Ectodermal cell (in vitro differentiated cells): ENCODE results near the gene POLA2. TPM values are rescaled to one million over a fixed set of nuclear protein-coding genes. Genes with fewer than 3 reads are reported as not detected.

Experiments used
- H3K27ac ChIP-seq: 2 replicates; pipeline ENCODE4 v1.7.0; 2013; ENCODE audit warnings: mild to moderate bottlenecking, low read depth, low read length; ENCODE audit not compliant: insufficient read depth, poor library complexity, severe bottlenecking
- H3K27me3 ChIP-seq: 2 replicates; pipeline ENCODE4 v1.7.0; 2013; ENCODE audit warnings: mild to moderate bottlenecking, low read length; ENCODE audit not compliant: insufficient read depth, control insufficient read depth, poor library complexity, severe bottlenecking
- H3K36me3 ChIP-seq: one replicate; pipeline ENCODE4 v1.7.0; 2013; ENCODE audit warnings: low read length; ENCODE audit not compliant: control insufficient read depth, insufficient read depth
- H3K4me1 ChIP-seq: one replicate; pipeline ENCODE4 v1.7.0; 2013; ENCODE audit warnings: low read length; ENCODE audit not compliant: control insufficient read depth, insufficient read depth
- H3K4me3 ChIP-seq: 2 replicates; pipeline ENCODE4 v1.7.0; 2013; ENCODE audit warnings: low read depth, low read length, control low read depth; ENCODE audit not compliant: insufficient read depth
- H3K9me3 ChIP-seq: 2 replicates; pipeline ENCODE4 v1.7.0; 2013; ENCODE audit warnings: mild to moderate bottlenecking, low read length, moderate library complexity; ENCODE audit not compliant: control insufficient read depth
- WGBS, 2 experiments: methylation state at CpG; one replicate each; pipeline ENCODE4 v1.1.7; 2013; ENCODE audit warnings: missing lambda C conversion rate in 2 of 2; 5-methylcytosine and 5-hydroxymethylcytosine counted together
- polyA plus RNA-seq, 4 experiments: library from polyadenylated mRNA; stranded (reverse); fragments of 50-300 nt; gene quantifications; one replicate each; pipeline ENCODE4 v1.2.3, GENCODE V29; 2013

POLA2 gene, protein sequence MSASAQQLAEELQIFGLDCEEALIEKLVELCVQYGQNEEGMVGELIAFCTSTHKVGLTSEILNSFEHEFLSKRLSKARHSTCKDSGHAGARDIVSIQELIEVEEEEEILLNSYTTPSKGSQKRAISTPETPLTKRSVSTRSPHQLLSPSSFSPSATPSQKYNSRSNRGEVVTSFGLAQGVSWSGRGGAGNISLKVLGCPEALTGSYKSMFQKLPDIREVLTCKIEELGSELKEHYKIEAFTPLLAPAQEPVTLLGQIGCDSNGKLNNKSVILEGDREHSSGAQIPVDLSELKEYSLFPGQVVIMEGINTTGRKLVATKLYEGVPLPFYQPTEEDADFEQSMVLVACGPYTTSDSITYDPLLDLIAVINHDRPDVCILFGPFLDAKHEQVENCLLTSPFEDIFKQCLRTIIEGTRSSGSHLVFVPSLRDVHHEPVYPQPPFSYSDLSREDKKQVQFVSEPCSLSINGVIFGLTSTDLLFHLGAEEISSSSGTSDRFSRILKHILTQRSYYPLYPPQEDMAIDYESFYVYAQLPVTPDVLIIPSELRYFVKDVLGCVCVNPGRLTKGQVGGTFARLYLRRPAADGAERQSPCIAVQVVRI
- 57.7 TPM for polyA plus RNA-seq (2013, experiment 1 of 4)
- 47.1 TPM for polyA plus RNA-seq (2013, experiment 2 of 4)
- polyA plus RNA-seq (2013, experiment 3 of 4), result 38.8 TPM
- polyA plus RNA-seq (2013, experiment 4 of 4), result 39.2 TPM

- Histone ChIP-seq H3K4me3 (peak within 1 kb of the TSS; percentile 91), H3K9me3 (no peaks in the 10 kb centered on the region), H3K4me1 (no peaks in the 10 kb centered on the region), H3K36me3 (peaks cover 4% of the 10 kb centered on the region), H3K27ac (no peak within 1 kb of the TSS), H3K27me3 (no peaks in the 10 kb centered on the region)
- 0 to 1% methylated on average over 66 of the region's 66 CpGs for WGBS, 2 experiments
These were observed at the start of gene POLA2 for GRCh38 chr11:65261591-65262380. POLA2 (plus strand) TSS chr11:65261962; CDS start chr11:65262293, 331 bp downstream.

DNA sequence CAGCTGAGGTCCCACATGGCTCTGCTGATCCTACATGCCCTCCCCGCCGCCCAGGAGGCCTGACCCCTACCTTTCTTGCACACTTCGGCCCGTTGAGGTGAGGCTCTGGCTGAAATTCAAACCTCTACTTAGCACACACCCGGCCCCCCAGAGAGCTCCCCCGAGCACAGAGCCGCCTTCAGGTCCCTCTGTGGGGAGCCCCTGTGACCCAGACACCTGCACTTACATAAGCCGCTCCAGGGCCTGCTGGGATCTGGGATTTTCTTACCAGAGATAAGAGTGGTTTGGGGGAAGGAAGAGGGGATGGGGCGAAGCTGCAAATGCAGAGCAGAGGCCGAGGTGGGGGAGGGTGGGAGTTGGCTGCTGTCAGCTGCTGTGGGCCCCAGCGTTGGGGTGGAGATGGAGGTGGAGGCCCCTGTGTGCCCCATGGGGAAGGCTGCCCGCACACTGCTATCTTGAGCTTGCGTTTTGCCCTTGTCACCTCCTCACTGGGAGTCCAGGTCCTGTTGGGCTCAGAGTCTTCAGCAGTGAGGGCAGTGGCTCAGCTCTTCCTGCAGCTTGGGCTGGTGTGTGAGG is 49.4 kb upstream of the POLA2 start:
- Histone ChIP-seq H3K4me3 (no peak overlapping the region), H3K9me3 (no peaks in the 10 kb centered on the region), H3K36me3 (no peaks in the 10 kb centered on the region), H3K27ac (no peak overlapping the region), H3K27me3 (no peaks in the 10 kb centered on the region), H3K4me1 (peaks cover 14% of the 10 kb centered on the region)
- 73% methylated on average over 13 of the region's 13 CpGs for WGBS, 2 experiments

- H3K4me1 ChIP-seq, result peaks cover 14% of the 10 kb centered on the region
- H3K27ac ChIP-seq, result no peak overlapping the region
- H3K36me3 ChIP-seq, result no peaks in the 10 kb centered on the region
- WGBS, 2 experiments, result 69% methylated on average over 26 of the region's 26 CpGs
- H3K27me3 ChIP-seq, result no peaks in the 10 kb centered on the region
- no peaks in the 10 kb centered on the region for H3K9me3 ChIP-seq
- no peak overlapping the region for H3K4me3 ChIP-seq
These were observed 48.2 kb upstream of the POLA2 start for GRCh38 chr11:65213322-65214211.

DNA sequence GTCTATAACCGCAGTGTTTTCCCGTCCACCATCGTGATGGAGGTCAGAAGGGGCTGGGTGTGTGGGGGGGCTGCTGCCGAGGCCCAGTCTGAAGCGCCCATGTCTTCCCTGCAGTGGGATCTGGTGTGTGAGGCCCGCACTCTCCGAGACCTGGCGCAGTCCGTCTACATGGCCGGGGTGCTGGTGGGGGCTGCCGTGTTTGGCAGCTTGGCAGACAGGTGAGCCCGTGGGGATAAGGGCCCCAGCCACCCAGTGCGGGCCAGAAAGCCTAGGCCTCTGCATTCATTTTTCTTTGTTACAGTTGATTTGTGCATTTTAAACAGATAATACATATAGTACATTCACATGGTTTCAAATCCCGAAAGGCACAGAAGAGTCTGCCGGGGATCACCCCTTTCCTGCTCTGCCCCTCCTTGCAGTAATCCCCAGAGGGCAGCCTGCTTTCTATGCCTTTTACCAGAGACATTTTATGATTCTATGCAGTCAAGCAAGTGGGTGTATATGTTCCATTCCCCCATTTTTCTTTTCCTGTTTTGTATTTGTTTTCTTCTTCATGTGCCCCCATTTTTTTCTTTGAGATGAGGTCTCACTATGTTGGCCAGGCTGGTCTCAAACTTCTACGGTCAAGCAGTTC is 47.4 kb upstream of the POLA2 start:
- no peak overlapping the region for H3K27ac ChIP-seq
- no peaks in the 10 kb centered on the region for H3K27me3 ChIP-seq
- peaks cover 14% of the 10 kb centered on the region for H3K4me1 ChIP-seq
- WGBS, 2 experiments, result 87 to 90% methylated on average over 15 to 16 of the region's 16 CpGs
- H3K36me3 ChIP-seq, result no peaks in the 10 kb centered on the region
- H3K9me3 ChIP-seq, result no peaks in the 10 kb centered on the region
- no peak overlapping the region for H3K4me3 ChIP-seq

DNA sequence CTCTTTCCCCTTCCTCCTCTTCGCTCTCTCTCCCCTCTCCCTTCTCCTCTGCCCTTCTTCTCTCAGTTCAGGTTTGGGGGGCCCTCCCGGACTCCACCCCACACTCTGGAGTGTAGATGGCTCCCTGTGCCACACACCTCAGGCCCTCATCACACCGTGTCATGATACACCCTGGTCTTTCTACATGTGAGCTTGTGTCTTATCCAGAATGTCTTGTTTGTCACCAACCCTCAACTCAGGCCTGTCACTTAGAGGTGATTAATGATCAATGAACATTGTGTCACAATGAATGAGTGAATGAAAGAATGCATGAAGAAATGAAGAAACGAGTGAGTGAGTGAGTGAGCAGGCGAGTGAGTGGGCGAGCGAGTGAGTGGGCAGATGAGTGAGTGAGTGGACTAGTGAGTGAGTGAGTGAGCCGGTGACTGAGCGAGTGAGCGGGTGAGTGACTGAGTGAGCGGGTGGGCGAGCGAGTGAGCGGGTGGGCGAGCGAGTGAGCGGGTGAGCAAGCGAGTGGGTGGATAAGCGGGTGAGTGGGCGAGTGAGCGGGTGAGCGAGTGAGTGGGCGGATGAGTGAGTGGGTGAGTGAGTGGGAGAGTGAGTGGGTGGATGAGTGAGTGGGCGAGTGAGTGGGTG is 46.2 kb upstream of the POLA2 start:
- Histone ChIP-seq H3K4me1 (peaks cover 14% of the 10 kb centered on the region), H3K4me3 (no peak overlapping the region), H3K9me3 (no peaks in the 10 kb centered on the region), H3K36me3 (no peaks in the 10 kb centered on the region), H3K27ac (no peak overlapping the region), H3K27me3 (no peaks in the 10 kb centered on the region)
- 93 to 94% methylated on average over 23 of the region's 24 CpGs for WGBS, 2 experiments

DNA sequence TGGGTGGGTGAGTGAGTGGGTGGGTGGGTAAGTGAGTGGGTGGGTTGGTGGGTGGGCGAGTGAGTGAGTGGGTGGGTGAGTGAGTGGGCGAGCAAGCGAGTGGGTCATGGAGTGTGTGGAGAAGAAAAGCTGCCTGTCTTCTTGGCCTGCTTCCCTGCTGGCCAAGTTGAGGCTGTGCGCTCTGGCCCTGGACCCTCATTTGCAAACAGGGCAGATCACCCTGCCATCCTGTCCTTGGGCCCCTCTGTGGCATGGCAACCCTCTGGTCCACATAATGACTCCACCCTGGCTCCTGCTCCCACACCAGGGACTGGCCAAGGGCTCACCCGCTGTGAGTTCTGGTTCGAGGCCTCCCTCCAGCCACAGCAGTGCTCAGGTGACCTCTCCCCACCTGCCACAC is 44.9 kb upstream of the POLA2 start:
- Histone ChIP-seq H3K27ac (no peak overlapping the region), H3K4me1 (peaks cover 14% of the 10 kb centered on the region), H3K4me3 (no peak overlapping the region), H3K27me3 (no peaks in the 10 kb centered on the region), H3K9me3 (no peaks in the 10 kb centered on the region), H3K36me3 (no peaks in the 10 kb centered on the region)
- 90 to 91% methylated on average over 6 of the region's 6 CpGs for WGBS, 2 experiments

DNA sequence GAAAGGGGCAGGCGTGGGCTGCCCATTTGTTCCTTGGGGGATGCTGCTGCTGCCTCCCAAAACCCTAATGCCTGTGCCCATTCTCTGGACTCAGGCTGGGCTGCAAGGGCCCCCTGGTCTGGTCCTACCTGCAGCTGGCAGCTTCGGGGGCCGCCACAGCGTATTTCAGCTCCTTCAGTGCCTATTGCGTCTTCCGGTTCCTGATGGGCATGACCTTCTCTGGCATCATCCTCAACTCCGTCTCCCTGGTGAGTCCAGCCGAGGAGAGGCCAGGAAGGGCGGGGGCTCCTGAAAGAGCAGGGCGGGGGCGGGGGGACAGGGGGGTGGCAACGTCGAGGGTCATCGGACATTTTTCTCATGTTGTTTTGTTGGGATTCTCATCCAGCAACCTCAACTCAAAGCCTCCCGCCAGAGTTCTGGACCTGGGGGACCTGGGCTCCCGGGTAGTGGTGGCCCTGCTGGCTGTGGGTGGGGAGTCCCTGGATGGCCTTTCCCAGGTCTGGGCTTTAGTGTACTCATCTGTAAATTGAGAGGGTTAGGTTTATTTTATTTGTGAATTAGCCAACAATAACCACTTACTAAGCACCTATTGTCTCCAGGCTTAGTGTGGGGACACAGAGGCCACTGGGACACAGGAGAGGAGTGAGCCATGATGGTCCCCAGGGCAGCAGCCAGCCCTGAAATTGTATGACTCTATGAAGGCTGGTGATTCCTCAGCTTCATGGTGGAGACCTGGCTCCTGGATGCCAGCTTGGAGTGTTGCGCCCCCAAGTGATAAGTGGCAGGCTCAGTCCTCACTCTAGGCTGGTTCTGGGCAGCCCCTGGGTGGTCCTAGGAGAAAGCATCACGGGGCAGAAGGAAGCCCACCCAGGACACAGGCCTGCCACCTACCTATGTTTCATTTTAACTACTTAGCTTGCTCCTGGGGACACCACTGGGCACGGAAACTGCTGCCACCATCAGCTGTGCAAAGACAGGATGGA is 44.0 kb upstream of the POLA2 start:
- Histone ChIP-seq H3K4me1 (peaks cover 7% of the 10 kb centered on the region), H3K27me3 (no peaks in the 10 kb centered on the region), H3K4me3 (no peak overlapping the region), H3K36me3 (no peaks in the 10 kb centered on the region), H3K27ac (no peak overlapping the region), H3K9me3 (no peaks in the 10 kb centered on the region)
- WGBS, 2 experiments, result 91 to 93% methylated on average over 19 of the region's 19 CpGs

DNA sequence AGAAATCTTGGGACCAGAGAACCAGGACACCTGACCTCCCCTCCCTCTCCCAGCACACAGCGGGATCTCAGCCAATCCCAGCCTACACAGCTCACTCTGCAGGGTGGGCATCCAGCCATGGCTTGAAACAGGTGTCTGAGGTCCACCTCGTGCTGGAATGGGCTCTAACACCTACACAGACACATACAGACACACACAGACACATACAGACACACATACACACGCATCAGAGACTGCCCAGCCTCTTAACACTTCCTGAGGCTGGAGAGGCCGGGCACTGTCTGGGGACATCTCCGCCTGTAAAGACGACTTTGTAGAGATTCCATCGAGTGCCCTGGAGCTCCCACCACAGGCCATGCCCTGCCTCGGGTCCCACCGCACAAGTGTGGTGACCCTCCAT is 43.3 kb upstream of the POLA2 start:
- Histone ChIP-seq H3K4me3 (no peak overlapping the region), H3K36me3 (no peaks in the 10 kb centered on the region), H3K27ac (no peak overlapping the region), H3K27me3 (no peaks in the 10 kb centered on the region), H3K4me1 (peaks cover 2% of the 10 kb centered on the region), H3K9me3 (no peaks in the 10 kb centered on the region)
- WGBS, 2 experiments, result 90 to 92% methylated on average over 9 of the region's 9 CpGs
